Stomach smooth muscle (tissue), 2 donors: Measurements from ENCODE around the gene COL4A4.

Source experiments
- H3K27ac ChIP-seq: one replicate; pipeline ENCODE4 v1.7.0; 2013; ENCODE audit warnings: mild to moderate bottlenecking, low read length, inconsistent platforms
- H3K27me3 ChIP-seq, 2 donors: one replicate each; pipeline ENCODE4 v1.7.0; 2013; ENCODE audit warnings: low read length in 2 of 2; ENCODE audit not compliant: insufficient read depth in 2 of 2, control insufficient read depth in 1 of 2
- H3K36me3 ChIP-seq, 2 donors: one replicate each; pipeline ENCODE4 v1.7.0; 2013; ENCODE audit warnings: low read length in 2 of 2; ENCODE audit not compliant: control insufficient read depth in 2 of 2, insufficient read depth in 2 of 2
- H3K4me1 ChIP-seq: one replicate; pipeline ENCODE4 v1.7.0; 2013; ENCODE audit warnings: low read length; ENCODE audit not compliant: control insufficient read depth, insufficient read depth
- H3K4me3 ChIP-seq, 2 donors: one replicate each; pipeline ENCODE4 v1.7.0; 2013; ENCODE audit warnings: low read length in 2 of 2
- H3K9ac ChIP-seq, 2 donors: one replicate each; pipeline ENCODE4 v1.7.0; 2013; ENCODE audit warnings: low read length in 2 of 2, mild to moderate bottlenecking in 1 of 2
- H3K9me3 ChIP-seq, 2 donors: one replicate each; pipeline ENCODE4 v1.7.0; 2013; ENCODE audit warnings: low read length in 2 of 2; ENCODE audit not compliant: control insufficient read depth in 2 of 2
- donor health status: healthy.
- donor health status: Pancreatic carcinoma.

Gene COL4A4

GRCh38 chr2:227143895-227144294 is 20.1 kb downstream of the COL4A4 start:
- H3K27me3 ChIP-seq = no peaks in the 10 kb centered on the region
- H3K4me1 ChIP-seq = no peaks in the 10 kb centered on the region
- no peak overlapping the region for H3K4me3 ChIP-seq
- H3K27ac ChIP-seq = no peak overlapping the region
- peaks cover 0 to 4% of the 10 kb centered on the region in 2 donors for H3K9me3 ChIP-seq
- H3K9ac ChIP-seq = no peak overlapping the region
- no peaks in the 10 kb centered on the region for H3K36me3 ChIP-seq

- no peak overlapping the region for H3K4me3 ChIP-seq
- H3K4me1 ChIP-seq = no peaks in the 10 kb centered on the region
- H3K27ac ChIP-seq = no peak overlapping the region
- no peaks in the 10 kb centered on the region for H3K36me3 ChIP-seq
- no peak overlapping the region for H3K9ac ChIP-seq
- peaks cover 0 to 2% of the 10 kb centered on the region in 2 donors for H3K27me3 ChIP-seq
- H3K9me3 ChIP-seq = no peaks in the 10 kb centered on the region
Measured at GRCh38 chr2:227141301-227141700, 22.7 kb downstream of the COL4A4 start.

GRCh38 chr2:227134591-227134990 is 29.4 kb downstream of the COL4A4 start:
- H3K9ac ChIP-seq = no peak overlapping the region
- no peak overlapping the region for H3K4me3 ChIP-seq
- no peak overlapping the region for H3K27ac ChIP-seq
- H3K9me3 ChIP-seq = no peaks in the 10 kb centered on the region
- peaks cover 2 to 3% of the 10 kb centered on the region in 2 donors for H3K27me3 ChIP-seq
- H3K36me3 ChIP-seq = no peaks in the 10 kb centered on the region
- H3K4me1 ChIP-seq = no peaks in the 10 kb centered on the region

- H3K36me3 ChIP-seq = no peaks in the 10 kb centered on the region
- no peaks in the 10 kb centered on the region for H3K4me1 ChIP-seq
- no peak overlapping the region for H3K4me3 ChIP-seq
- peaks cover 2 to 3% of the 10 kb centered on the region in 2 donors for H3K27me3 ChIP-seq
- no peaks in the 10 kb centered on the region for H3K9me3 ChIP-seq
- no peak overlapping the region for H3K9ac ChIP-seq
- H3K27ac ChIP-seq = no peak overlapping the region
Measured at GRCh38 chr2:227132986-227133385, 31.0 kb downstream of the COL4A4 start.

- Histone ChIP-seq H3K27me3 (peaks cover 0 to 2% of the 10 kb centered on the region in 2 donors), H3K27ac (no peak overlapping the region), H3K36me3 (no peaks in the 10 kb centered on the region), H3K4me1 (no peaks in the 10 kb centered on the region), H3K9ac (no peak overlapping the region), H3K4me3 (no peak overlapping the region), H3K9me3 (no peaks in the 10 kb centered on the region)
Measured at GRCh38 chr2:227130636-227131035, 33.4 kb downstream of the COL4A4 start.

GRCh38 chr2:227127201-227127600 is 36.8 kb downstream of the COL4A4 start:
- Histone ChIP-seq H3K27me3 (peaks cover 2% of the 10 kb centered on the region in 2 donors), H3K27ac (no peak overlapping the region), H3K4me1 (no peaks in the 10 kb centered on the region), H3K36me3 (no peaks in the 10 kb centered on the region), H3K9me3 (no peaks in the 10 kb centered on the region), H3K4me3 (no peak overlapping the region), H3K9ac (no peak overlapping the region)

- Histone ChIP-seq H3K4me1 (no peaks in the 10 kb centered on the region), H3K9me3 (no peaks in the 10 kb centered on the region), H3K36me3 (no peaks in the 10 kb centered on the region), H3K27ac (no peak overlapping the region), H3K4me3 (no peak overlapping the region), H3K27me3 (peaks cover 2% of the 10 kb centered on the region in 2 donors), H3K9ac (no peak overlapping the region)
Measured at GRCh38 chr2:227125506-227125905, 38.5 kb downstream of the COL4A4 start.

GRCh38 chr2:227124811-227125210 is 39.2 kb downstream of the COL4A4 start:
- no peaks in the 10 kb centered on the region for H3K4me1 ChIP-seq
- no peak overlapping the region for H3K9ac ChIP-seq
- H3K9me3 ChIP-seq = no peaks in the 10 kb centered on the region
- no peak overlapping the region for H3K4me3 ChIP-seq
- H3K27me3 ChIP-seq = peaks cover 2% of the 10 kb centered on the region in 2 donors
- no peak overlapping the region for H3K27ac ChIP-seq
- H3K36me3 ChIP-seq = no peaks in the 10 kb centered on the region

GRCh38 chr2:227123697-227124096 is 40.3 kb downstream of the COL4A4 start:
- no peak overlapping the region for H3K9ac ChIP-seq
- H3K36me3 ChIP-seq = no peaks in the 10 kb centered on the region
- H3K27ac ChIP-seq = no peak overlapping the region
- H3K4me3 ChIP-seq = no peak overlapping the region
- no peaks in the 10 kb centered on the region for H3K9me3 ChIP-seq
- no peaks in the 10 kb centered on the region for H3K4me1 ChIP-seq
- peaks cover 2% of the 10 kb centered on the region in 2 donors for H3K27me3 ChIP-seq

- Histone ChIP-seq H3K9me3 (no peaks in the 10 kb centered on the region), H3K9ac (no peak overlapping the region), H3K27me3 (peaks cover 0 to 2% of the 10 kb centered on the region in 2 donors), H3K4me1 (no peaks in the 10 kb centered on the region), H3K36me3 (no peaks in the 10 kb centered on the region), H3K27ac (no peak overlapping the region), H3K4me3 (no peak overlapping the region)
Measured at GRCh38 chr2:227118353-227118752, 45.7 kb downstream of the COL4A4 start.

GRCh38 chr2:227117852-227118251 is 46.2 kb downstream of the COL4A4 start:
- no peaks in the 10 kb centered on the region for H3K36me3 ChIP-seq
- no peaks in the 10 kb centered on the region for H3K27me3 ChIP-seq
- H3K4me1 ChIP-seq = no peaks in the 10 kb centered on the region

More at GRCh38 chr2:227117852-227118251, 46.2 kb downstream of the COL4A4 start:
- Histone ChIP-seq H3K9me3 (no peaks in the 10 kb centered on the region), H3K9ac (no peak overlapping the region), H3K4me3 (no peak overlapping the region), H3K27ac (no peak overlapping the region)
